Coronary artery (tissue), 2 donors: Measurements from ENCODE around the gene MAML1.

Experiments used
- DNase-seq: peaks from one replicate; pipeline ENCODE4 v3.0.0-alpha.2; 2017; ENCODE audit warnings: low spot score
- H3K27ac ChIP-seq, 2 donors: fragments of 200-600 bp; sonication (generic); one replicate each; pipeline ENCODE4 v1.5.1; 2016 to 2019
- H3K4me3 ChIP-seq: fragments of 200-600 bp; sonication (generic); 2 replicates; pipeline ENCODE4 v1.5.1; 2016; ENCODE audit warnings: mild to moderate bottlenecking, moderate library complexity
- CTCF ChIP-seq: fragments of 200-600 bp; sonication (generic); IDR thresholded peaks from one replicate; pipeline ENCODE4 v1.5.1; 2019; ENCODE audit warnings: antibody characterized with exemption

Gene MAML1

GRCh38 chr5:179798771-179799643 is 66.4 kb downstream of the MAML1 start:
- no peak for DNase-seq
- TF ChIP-seq CTCF = no peak
- no peak overlapping the region for H3K4me3 ChIP-seq
- H3K27ac ChIP-seq = no peak overlapping the region

GRCh38 chr5:179799644-179799973 is 67.0 kb downstream of the MAML1 start:
- no peak overlapping the region for H3K27ac ChIP-seq
- no peak for DNase-seq
- TF ChIP-seq CTCF = no peak

GRCh38 chr5:179800071-179800695 is 67.6 kb downstream of the MAML1 start:
- TF ChIP-seq CTCF = no peak
- no peak overlapping the region for H3K4me3 ChIP-seq
- DNase-seq = no peak
- no peak overlapping the region for H3K27ac ChIP-seq

More at GRCh38 chr5:179799644-179799973, 67.0 kb downstream of the MAML1 start:
- no peak overlapping the region for H3K4me3 ChIP-seq

GRCh38 chr5:179800696-179801201 is 68.1 kb downstream of the MAML1 start:
- peak; percentile 2 for TF ChIP-seq CTCF
- DNase-seq = no peak
- Histone ChIP-seq H3K4me3 (no peak overlapping the region), H3K27ac (no peak overlapping the region)

- TF ChIP-seq CTCF = peak; percentile 39
- no peak for DNase-seq
- Histone ChIP-seq H3K27ac (no peak overlapping the region), H3K4me3 (no peak overlapping the region)
These were observed 68.9 kb downstream of the MAML1 start for GRCh38 chr5:179801304-179802206.

GRCh38 chr5:179802207-179802883 is 69.7 kb downstream of the MAML1 start:
- no peak for TF ChIP-seq CTCF
- H3K4me3 ChIP-seq = no peak overlapping the region
- H3K27ac ChIP-seq = no peak overlapping the region
- DNase-seq = no peak
